GOT3 (cell line): ENCODE data around the gene OPCML.

Experiments
- DNase-seq: peaks from one replicate; lab custom pipeline; 2025; ENCODE audit warnings: mixed read lengths; lab: John Stamatoyannopoulos, UW

The OPCML gene

DNA sequence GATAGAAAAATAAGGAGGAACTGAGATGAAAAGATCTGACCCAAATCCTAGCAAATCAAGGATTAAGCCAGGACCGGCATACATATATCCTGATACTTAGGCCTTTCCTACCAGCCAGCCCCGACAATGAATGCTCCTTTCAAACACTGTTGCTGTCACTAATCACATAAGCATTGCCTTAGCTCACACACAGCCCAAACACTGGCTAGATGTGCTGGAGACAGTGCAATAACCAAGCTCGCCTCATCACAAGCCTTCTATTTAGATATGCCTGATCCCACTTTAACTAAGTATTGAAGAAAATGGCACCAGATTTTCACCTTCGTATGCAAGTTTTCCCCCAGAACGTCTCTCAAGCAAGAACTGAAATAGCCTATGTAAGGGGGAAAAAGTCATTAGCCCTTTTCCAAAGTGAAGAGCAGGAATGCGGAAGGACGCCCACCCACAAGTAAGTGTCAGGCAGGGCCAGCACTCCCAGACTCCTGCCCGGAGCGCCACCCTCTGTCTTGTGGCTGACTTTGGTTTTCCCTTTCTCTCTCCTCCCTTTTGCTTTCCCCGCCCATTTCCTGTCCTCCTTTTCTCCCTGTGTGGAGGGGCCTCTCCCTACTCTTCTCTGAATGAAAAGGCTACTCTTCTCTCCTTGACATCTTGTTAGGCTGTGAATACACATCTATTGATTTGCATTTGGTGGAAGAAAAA, 8.9 kb upstream of the OPCML start:
- no peak for DNase-seq

DNA sequence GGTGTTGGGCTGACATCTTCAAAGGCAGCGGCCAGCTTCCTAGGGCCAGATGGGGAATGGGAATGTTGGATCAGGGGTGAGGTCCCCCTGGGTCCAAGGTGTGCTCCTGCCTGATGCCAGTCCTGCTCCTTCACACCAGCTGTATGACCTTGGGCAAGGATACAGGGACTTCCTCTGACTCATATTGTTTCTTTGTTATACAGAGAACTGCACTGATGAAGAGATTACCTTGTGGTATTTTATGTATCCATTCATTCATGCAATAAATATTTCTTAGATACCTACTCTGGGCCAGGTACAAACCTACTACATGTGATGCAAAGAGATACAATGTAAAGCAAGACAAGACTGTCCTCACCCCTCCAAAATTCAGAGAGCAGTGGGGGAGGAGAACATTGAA, 3.9 kb upstream of the OPCML start:
- DNase-seq = no peak

DNA sequence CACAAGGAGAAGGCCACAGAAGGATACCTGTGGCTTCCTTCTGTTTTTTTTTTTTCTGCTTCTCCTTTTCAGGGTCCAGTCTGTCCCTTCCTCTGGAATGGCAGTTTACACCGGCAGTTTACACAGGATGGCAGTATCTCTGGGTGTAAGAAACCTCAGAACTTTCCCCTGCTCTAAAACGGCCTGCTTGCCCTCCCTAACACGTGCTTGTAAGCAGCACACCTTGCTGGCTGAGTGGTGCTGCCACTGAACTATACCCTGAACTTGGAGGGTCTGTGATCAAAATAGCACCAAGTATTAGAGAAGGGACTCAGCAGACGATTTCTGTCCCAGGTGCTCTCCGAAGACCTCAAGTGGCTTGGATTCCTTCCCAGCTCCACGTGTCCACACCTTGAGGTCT, 904 bp upstream of the OPCML start:
- DNase-seq = no peak

DNA sequence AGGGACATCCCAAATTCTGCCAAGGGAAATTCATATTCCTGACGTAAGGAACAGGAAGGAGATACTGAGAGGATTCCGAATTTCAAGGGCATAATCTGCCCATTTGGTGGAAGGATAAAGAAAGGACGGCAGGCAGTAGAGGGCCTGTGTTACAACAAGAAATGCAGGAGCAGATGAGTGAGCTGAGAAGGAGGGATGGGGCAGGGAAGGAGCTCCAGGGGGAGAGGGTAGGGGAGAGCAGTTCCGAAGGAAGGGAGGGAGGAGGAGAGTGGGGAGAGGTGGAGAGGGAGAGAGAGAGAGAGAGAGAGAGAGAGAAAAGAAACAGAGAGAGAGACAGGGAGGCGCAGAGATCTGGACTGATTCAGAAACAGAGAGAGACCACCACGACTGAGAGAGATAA, 843 bp downstream of the OPCML start:
- DNase-seq = no peak

DNA sequence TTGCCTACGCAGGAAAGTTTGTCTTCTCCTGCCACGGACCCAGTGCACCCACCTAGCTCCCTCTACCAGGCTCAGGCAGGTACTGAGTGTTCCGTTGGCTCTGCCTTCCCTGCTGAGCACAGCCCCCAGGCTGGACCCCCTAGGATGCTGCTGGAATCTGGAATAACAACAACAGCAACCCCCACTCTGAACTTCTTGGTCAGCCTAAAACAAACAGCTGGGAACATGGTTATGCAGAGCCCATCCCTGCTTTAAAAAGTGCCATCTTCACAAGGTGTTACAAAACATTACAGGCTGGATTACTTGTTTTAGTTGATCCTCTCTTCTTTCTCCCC, 1.8 kb downstream of the OPCML start:
- no peak for DNase-seq

DNA sequence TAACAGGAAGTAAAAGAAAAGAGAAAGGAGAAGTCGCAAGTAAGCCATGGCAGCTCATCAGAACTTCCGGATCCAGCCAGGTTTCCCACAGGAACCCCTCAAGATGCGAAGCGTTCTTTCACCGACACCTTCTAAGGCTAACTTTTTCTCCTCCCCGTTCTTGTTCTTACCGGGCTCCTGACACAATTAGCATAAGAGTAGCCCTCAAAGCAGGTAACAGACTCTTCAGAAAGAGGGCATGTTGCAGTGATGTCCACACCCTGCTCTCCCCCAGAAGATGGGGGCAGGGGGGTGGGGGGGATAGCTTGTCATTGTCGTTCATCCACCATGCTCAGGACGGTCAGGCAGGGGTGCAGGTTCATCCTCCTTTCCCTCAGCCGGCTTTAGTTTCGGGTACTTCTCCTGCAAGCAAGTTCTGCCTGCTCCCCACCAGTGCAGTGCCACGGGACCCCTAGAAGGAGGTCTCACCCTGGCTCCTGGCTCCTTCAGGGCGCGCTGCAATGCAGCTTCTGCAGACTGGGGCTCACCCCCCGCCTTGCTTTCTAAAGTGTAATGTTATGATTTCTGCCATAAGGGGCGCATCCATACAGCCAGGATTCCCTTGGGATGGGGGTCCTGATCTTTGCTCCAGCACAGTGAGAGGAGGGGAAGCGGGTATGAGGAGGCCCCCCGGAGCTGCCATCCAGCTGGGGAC, 2.3 kb downstream of the OPCML start:
- no peak for DNase-seq

DNA sequence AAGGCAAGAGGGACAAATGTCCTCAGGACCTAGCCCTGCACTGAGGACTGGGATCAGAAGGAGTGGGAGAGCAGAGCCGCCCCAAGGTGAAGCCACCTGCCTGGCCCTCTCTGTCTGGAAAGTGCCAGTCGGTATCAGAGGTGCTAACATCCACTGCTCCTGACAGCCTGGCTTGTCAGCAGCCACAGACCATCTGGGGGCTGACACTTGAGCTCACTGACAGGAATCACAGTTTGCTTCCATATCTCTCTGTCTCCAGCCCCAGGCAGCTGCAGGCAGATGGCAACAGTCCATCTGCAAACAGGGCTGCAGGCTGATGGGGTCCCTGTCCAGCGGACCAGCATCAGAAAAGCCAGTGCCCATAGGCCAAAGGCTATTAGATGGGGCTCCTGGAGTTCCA, 5.5 kb downstream of the OPCML start:
- no peak for DNase-seq

DNA sequence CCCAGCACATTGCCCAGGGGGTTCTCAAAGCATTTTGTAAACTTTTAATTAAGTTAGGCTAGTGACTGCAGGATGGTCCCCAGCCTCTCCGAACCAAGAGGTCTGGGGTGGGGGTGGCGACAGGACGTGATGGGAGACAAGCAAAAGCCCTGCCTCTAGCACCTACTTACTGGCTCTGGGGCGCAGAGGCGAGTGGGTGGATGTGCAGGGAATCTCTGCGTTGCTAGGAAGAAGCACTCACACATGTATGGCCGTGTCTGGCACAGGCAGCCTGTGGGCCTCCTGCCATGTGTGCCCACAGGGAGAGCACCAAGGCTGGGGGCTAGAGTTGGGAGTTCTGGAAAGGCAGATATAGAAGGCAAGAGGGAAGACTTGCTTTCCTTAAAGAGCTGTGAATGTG, 6.3 kb downstream of the OPCML start:
- DNase-seq = no peak

DNA sequence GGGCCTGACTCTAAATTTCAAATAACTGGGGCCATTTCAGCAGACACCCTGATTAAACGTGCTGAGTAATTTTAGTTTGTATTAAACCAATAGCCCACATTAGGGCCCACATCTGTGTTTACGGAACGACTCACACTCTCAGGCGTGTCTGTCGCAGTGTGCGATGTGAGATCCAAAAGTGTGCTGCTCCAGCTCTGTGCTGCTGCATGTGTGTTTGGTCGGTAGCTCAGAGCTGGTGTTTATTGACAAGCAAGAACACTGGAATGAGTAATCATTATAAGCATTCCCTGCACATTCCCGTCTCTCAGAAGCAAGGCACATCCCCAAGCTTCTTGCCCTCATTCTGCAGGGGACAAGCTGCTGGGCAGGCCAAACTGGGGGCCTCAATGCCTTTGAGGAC, 7.8 kb downstream of the OPCML start:
- DNase-seq = no peak

DNA sequence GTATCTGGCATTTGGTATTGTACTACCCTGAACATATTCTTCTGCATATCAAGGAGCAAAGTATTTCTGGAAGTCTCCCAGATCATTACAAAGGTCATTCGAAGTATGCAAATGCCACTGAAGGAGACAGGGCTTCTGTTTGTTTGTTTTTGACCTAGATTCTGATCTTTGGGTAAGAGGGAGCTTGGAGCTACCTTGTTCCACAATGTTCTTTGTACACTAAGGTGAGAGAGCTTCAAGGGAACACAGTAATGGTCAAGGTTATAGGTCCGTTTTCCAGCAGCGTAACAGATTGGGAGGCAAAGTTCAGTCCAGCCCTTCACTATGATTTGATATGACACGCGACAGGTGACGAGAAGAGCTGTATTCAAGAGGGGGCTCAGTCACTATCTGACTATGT, 10.0 kb downstream of the OPCML start:
- DNase-seq = no peak

DNA sequence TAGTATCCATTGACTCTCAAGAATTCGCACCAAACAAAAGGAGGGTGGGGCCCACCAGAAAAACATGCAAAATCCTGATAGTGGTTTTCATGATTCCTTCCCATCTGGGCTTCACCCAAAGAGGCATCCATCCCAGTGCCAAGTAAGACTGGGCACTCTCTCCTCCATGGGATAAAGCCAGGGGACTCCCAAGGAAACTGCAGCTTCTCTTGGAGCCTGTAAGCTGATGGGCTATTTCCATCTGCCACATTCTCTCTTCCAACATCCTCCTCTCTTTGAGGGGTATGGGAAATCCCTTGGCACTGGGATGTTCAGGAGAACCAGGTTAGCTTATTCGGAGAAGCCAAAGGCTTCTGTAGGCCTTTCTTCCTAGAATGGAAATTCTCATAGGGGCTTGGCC, 10.8 kb downstream of the OPCML start:
- no peak for DNase-seq

DNA sequence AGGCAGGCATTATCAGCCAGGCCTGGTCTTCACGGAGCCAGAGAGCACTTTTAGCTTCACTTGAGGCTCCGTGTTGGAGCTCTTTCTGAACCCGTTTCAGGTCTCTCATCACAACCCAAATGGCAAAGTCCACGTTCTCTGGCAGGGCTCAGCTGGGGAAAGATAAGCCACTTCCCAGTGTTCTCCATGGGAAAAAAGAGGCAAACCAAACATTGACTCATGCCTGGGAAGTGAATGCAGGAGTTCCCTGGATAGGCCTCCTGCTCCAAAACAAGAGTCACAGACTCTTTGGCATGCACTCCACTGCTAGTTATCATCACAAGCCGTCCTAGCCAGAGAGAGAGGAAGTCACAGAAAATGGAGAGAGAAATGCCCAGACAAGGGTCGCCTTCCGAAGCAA, 11.6 kb downstream of the OPCML start:
- no peak for DNase-seq

DNA sequence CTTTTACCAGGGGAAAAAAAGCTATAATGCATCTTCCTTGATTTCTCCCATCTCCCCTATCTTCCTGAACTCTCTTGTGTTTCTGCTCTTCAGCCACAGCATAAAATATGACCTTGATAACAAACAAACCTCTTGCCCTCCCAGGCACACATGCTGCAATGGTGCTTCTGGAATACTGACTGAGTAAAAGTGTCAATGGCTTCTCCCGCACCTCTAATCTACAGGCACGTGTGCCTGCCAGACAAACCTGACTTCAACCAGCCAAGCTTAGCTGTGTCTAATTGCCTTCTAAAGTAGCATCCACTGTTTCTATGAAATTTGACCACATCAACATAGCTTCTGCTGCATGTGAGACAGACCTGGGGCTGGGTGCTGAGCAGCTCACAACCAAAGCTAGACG, 12.7 kb downstream of the OPCML start:
- DNase-seq = no peak

DNA sequence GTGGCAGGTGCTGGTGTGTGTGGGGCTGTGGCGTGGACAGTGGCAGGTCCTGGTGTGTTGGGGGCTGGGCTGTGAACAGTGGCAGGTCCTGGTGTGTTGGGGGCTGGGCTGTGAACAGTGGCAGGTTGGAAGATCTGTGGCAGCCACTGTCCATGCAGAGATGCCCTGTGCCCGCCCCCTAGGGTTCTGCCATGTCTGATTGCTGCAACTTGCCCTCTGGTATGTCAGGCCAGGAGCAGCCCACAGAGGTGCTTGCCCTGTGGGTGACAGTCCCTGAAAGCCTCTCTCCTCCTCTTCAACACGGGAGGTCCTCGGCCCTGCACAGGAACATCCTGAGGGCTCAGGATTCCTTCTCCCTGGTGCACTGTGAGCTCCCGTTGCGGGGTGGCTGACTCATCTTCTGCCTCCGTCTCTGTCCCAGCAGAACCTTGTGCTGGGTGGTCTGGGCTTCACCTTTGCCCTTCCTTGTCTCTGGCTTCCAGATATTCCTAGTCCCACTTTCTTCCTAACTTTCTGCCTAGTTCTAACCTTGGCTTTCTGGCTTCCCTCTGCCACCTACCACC, 13.5 kb downstream of the OPCML start:
- DNase-seq = no peak

DNA sequence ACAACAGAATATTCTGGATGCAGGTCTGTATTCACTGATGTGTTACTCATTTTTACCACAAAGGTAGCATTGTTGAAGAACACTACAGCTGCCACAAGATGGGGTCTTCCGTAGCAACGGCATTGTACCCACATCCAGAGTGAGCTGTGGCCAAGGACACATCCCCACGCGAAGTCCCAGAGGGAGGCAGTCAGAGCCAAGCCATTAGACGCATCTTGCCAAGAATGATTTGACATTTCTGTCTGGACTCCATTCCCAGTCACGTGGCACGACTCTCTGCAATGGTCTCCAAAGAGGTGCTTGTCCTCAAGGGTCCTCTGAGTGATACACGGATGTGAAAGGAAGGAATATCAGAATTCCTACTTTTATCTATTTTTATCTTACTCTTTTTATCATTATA, 15.5 kb downstream of the OPCML start:
- no peak for DNase-seq

DNA sequence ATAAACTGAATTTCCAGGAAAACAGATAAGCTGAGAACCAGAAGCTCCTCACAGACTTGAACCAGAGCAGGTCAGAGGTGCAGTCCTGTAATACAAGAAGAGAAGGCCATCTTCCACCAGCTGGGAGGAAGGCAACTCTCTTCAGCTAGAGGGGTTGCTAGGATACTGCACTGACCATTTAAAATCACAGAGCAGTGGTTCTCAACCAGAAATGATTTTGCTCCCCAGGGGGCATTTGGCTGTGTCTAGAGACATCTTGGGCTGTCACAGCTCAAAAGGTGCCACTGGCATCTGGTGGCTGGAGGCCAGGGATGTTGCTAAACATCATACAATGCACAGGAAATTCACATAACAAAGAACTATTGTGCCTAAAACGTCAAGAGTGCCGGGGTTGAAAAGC, 17.2 kb downstream of the OPCML start:
- DNase-seq = no peak

DNA sequence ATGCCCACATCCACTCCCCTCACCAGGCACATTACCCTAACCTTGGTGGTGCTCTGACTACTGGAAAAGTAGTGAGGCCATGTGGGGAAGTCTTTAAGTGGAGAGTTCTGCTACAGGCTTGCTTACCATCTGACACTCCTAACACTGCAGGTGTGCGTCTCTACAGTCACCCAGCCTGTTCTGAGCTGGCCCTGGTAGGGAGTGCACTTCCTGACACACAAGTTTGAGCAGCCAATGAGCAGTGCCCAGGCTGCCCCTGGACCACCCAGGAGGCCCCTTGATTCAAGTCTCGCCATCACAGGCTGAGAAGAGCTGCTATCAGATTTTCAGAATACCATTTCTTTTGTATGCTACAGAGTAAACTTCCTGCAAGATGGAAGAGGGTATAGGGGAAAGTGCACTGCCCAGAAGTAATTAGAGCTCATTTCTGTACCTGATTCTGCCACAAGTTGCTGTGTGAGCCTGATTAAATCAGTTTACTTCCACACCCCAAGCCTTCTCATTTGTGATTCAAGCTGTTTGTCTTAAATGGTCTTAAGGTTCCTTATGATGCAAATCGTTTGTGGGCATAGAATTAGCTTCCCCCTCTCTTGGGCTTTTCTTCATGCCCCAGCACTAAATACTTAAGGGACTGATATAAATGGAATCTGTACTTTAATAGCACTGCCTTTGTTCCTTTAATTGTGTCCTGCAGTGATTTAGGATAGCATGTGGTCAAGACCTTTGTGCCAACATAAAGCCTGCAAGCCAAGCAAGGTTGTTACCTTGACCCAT, 22.2 kb downstream of the OPCML start:
- DNase-seq = no peak

DNA sequence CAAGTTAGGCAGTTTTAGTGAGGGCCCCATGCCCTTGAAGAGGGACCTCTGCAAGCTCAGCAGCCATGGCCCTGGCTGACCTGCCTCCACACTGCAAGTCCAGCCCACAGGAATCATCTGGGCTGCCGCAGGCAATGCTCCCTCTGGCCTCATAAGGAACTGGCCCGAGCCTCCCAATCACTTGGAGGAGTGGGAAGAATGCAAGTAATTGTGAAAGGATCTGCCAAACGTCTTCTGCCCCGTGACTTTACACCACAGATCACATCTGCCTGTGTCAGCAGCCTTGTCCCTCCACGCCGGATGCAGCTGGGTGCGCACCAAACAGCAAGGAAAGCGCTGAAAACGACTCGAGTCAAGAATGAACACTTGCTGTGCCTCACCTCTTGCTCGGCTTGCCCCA, 23.8 kb downstream of the OPCML start:
- DNase-seq = no peak

DNA sequence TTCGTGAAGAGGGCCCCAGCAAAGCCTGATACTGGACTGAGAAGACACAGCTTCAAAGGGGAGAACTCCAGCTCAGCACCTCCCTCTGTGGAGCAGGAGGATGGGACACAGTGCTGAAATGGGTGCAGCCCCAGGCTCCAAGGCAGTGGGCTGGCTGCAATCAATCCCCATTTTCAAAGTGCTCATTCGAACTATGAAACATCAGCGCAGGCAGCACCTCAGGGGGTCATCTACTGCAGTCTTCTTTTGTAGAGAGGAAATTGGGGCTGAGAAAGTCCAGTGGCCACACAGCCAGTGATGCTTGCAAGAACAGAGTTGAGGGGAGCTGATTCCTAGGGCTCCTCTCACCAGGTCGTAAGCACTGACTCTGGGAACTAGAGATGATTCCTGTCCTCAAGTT, 25.1 kb downstream of the OPCML start:
- no peak for DNase-seq

DNA sequence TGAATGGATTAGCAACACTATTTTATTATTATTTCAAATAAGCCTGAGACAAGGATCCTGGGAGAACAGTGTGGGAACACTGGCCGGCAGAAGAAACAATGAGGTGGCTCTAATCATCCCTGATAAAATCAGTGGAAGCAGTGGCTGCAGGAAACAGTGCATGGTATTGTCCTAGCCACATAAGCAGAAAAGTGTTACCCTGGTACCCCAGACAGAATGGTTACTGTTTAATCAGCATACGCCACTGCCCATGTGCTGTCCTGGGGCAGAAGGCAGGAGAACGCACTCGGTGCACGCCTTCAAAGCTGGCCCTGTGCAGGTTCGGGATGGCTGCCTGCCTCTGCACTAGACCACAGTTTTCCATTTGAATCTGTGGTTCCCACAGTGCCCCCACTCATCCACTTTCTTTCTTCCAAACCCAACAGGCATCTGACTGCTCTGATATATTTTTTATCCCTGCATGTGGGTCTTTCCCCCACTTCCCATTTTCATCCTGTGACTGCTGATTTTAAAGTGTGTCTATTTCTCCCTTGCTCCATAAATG, 25.7 kb downstream of the OPCML start:
- DNase-seq = no peak

DNA sequence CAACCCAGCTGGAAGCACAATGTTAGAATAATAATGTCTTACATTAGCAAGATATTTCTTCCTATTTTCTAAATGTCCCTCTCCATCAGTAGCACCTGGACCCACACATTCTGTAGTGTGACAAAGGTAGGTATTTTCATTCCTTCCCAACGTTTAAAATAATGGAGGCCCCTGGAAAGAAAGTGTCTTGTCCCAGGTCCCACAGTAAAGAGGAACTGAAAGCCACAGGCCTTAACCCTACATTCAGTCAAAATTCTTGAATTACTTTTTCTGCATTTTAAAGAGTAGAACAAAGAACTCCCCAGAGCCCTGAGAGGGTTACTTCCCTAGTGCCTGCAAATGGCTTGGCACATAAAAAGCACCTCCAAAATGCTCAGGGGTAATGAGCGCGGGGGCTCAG, 26.3 kb downstream of the OPCML start:
- DNase-seq = no peak

DNA sequence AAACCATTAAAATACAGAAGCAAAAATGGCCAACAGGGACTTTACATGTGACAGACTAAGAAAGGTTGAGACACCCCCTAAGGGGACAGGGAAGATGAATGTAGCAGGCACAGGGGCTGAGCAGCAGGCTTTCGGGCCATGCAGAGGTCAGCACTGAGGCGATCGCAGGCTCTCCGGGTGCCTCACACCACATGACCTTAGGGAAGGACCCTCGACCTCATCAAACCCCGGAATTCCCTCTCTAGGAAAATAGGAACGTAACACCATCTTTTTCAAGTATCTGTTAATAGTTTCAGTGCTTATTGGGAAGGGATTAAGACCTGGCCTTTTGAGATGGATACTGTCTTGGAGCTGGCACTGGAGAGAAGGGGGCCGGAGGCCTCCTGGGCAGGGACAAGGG, 27.4 kb downstream of the OPCML start:
- DNase-seq = no peak

DNA sequence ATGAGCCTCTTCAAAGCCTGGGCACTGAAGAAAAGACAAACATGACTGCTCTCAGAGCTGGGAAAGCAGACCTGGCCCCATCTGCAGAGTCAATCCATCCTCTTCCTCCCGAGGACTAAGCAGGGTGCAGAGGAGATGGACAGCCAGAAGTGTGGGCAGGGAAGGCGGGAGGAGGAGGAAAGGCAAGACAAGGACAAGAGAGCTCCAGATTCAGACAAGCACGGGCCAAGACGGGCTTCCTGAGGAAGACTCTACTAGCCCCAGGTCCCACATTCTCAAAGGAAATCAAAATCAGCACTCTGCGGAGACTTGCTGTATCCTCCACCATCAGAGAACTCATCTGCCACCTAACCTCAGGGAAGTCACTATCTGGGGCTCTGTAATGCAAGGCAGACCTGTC, 28.5 kb downstream of the OPCML start:
- DNase-seq = no peak
